Activated naive CD4-positive, alpha-beta T cell treated with anti-CD3 and anti-CD28 coated beads, Interleukin-2, amount 10 ng/mL, durations not matched to agents 7 days and 5 days (primary cell): Measurements from ENCODE around the gene COA1.

ENCODE experiments used
- CTCF ChIA-PET: fragments of 350-600 bp; sonication (Branson Sonifier 250); formaldehyde crosslinking; loops from one replicate; lab custom pipeline; 2021; ENCODE audit warnings: antibody characterized with exemption; lab: Charles Lee
- DNase-seq: peaks from one replicate; pipeline ENCODE4 v3.0.0-alpha.2; 2020
- H3K27ac Mint-ChIP-seq: one replicate; pipeline ENCODE4 v1.8.0; 2021; ENCODE audit warnings: mild to moderate bottlenecking, moderate library complexity, mixed read lengths
- H3K27me3 Mint-ChIP-seq: one replicate; pipeline ENCODE4 v1.8.0; 2021; ENCODE audit warnings: mild to moderate bottlenecking, mixed read lengths
- H3K36me3 Mint-ChIP-seq: one replicate; pipeline ENCODE4 v1.8.0; 2021; ENCODE audit warnings: mixed read lengths
- H3K4me1 Mint-ChIP-seq: one replicate; pipeline ENCODE4 v1.8.0; 2021; ENCODE audit warnings: mixed read lengths
- H3K4me3 Mint-ChIP-seq: one replicate; pipeline ENCODE4 v1.8.0; 2021; ENCODE audit warnings: mild to moderate bottlenecking, moderate library complexity, mixed read lengths
- H3K9me3 Mint-ChIP-seq: one replicate; pipeline ENCODE4 v1.8.0; 2021; ENCODE audit warnings: mixed read lengths

COA1 gene

GRCh38 chr7:43646603-43647338 is 82.6 kb downstream of the COA1 start:
- CTCF ChIA-PET = interaction anchor here (1.8 to 7.4 kb wide), 4 partner anchors 8 to 65 kb away, joined by 4 to 108 read pairs (median 14); partner anchors contain the start of gene STK17A
- DNase-seq = no peak
- Mint-ChIP-seq H3K4me1 (peaks cover 93% of the 10 kb centered on the region), H3K9me3 (no peaks in the 10 kb centered on the region), H3K27me3 (no peaks in the 10 kb centered on the region), H3K36me3 (peaks cover 56% of the 10 kb centered on the region), H3K27ac (peak overlapping the region; percentile 90), H3K4me3 (peak overlapping the region; percentile 70)

GRCh38 chr7:43645699-43646226 is 83.6 kb downstream of the COA1 start:
- no peaks in the 10 kb centered on the region for H3K27me3 Mint-ChIP-seq
- CTCF ChIA-PET = interaction anchor here (0.9 to 3.1 kb wide), 5 partner anchors 47 to 119 kb away, joined by 3 to 19 read pairs (median 4); partner anchors contain the start of gene STK17A
- H3K36me3 Mint-ChIP-seq = peaks cover 59% of the 10 kb centered on the region

GRCh38 chr7:43643846-43644245 is 85.5 kb downstream of the COA1 start:
- CTCF ChIA-PET = interaction anchor here (1.2 kb wide), 1 partner anchor 59 kb away, joined by 3 read pairs; no protein-coding TSS in a partner anchor
- Mint-ChIP-seq H3K27me3 (no peaks in the 10 kb centered on the region), H3K9me3 (no peaks in the 10 kb centered on the region), H3K27ac (peak overlapping the region; percentile 68), H3K4me1 (peaks cover 90% of the 10 kb centered on the region), H3K4me3 (no peak overlapping the region), H3K36me3 (peaks cover 77% of the 10 kb centered on the region)
- no peak for DNase-seq

More at GRCh38 chr7:43645699-43646226, 83.6 kb downstream of the COA1 start:
- Mint-ChIP-seq H3K27ac (peak overlapping the region; percentile 90), H3K9me3 (no peaks in the 10 kb centered on the region), H3K4me1 (peaks cover 90% of the 10 kb centered on the region), H3K4me3 (peak overlapping the region; percentile 54)
- no peak for DNase-seq

DNA sequence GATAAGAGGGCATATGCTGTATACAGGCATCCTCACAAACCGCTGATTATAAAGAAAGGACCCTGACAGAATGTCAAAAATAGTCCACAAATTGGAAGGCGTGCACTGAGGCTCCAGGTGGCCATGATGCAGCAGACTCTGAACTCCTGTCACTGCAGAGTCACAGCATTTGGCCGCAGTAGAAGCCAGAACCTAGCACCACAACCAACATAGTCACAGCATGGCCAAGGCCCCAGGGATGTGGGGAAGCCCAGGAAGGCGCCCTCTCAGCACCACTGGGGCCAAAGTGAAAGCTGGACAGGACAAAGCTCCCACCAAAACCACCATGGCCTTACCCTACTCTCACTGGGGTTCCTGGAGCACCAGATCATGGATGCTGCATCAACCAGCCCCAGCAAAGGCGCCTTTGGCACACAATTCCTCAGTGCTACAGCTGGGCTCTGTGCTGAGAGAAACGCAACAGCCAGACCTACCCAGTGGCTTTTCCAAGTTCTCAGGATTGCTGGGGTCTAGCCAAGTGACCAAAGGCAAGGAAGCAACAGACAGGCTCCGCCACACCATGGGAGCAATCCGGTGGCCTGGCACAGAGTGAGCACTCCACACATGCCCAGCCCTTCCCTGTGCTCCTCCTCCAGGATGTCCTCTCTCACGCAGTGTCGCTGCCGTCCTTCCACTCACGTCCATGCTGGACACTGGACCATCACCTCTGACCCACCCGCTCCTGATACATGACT is 86.3 kb downstream of the COA1 start:
- DNase-seq = no peak
- no peak overlapping the region for H3K4me3 Mint-ChIP-seq
- peaks cover 82% of the 10 kb centered on the region for H3K36me3 Mint-ChIP-seq
- H3K27me3 Mint-ChIP-seq = no peaks in the 10 kb centered on the region
- peak overlapping the region; percentile 76 for H3K27ac Mint-ChIP-seq
- H3K4me1 Mint-ChIP-seq = peaks cover 88% of the 10 kb centered on the region
- CTCF ChIA-PET = interaction anchor here (1.2 kb wide), 1 partner anchor 58 kb away, joined by 3 read pairs; no protein-coding TSS in a partner anchor
- H3K9me3 Mint-ChIP-seq = no peaks in the 10 kb centered on the region

DNA sequence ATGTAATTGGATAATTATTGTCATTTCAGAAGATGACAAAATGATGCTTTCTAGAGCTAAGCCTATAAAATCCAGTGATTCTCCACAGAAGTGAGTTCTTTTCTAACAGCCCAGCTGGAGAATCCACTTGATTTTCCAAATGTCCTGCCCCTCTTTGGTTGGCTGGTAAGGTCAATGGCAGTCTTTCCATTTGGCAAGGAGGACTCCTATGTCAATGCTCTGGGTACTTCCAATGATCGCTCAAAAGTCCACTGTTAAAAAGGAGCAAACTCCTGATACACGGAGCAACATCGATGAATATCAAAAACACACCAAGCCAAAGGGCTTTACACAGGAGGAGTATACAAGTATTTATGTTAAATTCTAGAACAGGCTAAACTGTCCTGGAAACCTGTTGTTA is 88.6 kb downstream of the COA1 start:
- Mint-ChIP-seq H3K4me3 (no peak overlapping the region), H3K4me1 (peaks cover 86% of the 10 kb centered on the region), H3K36me3 (peaks cover 88% of the 10 kb centered on the region), H3K27ac (no peak overlapping the region), H3K27me3 (no peaks in the 10 kb centered on the region), H3K9me3 (no peaks in the 10 kb centered on the region)
- DNase-seq = no peak
- CTCF ChIA-PET = interaction anchor here (0.6 to 1.8 kb wide), 2 partner anchors 59 to 81 kb away, joined by 3 to 5 read pairs; no protein-coding TSS in a partner anchor

- no peaks in the 10 kb centered on the region for H3K9me3 Mint-ChIP-seq
- DNase-seq = no peak
- CTCF ChIA-PET = interaction anchor here (0.6 to 2.3 kb wide), 3 partner anchors 58 to 82 kb away, joined by 3 to 11 read pairs (median 5); no protein-coding TSS in a partner anchor
- H3K36me3 Mint-ChIP-seq = peaks cover 88% of the 10 kb centered on the region
- H3K4me3 Mint-ChIP-seq = no peak overlapping the region
- no peaks in the 10 kb centered on the region for H3K27me3 Mint-ChIP-seq
- peak overlapping the region; percentile 64 for H3K27ac Mint-ChIP-seq
- peaks cover 85% of the 10 kb centered on the region for H3K4me1 Mint-ChIP-seq
Observed at GRCh38 chr7:43639858-43640491, 89.3 kb downstream of the COA1 start.

DNA sequence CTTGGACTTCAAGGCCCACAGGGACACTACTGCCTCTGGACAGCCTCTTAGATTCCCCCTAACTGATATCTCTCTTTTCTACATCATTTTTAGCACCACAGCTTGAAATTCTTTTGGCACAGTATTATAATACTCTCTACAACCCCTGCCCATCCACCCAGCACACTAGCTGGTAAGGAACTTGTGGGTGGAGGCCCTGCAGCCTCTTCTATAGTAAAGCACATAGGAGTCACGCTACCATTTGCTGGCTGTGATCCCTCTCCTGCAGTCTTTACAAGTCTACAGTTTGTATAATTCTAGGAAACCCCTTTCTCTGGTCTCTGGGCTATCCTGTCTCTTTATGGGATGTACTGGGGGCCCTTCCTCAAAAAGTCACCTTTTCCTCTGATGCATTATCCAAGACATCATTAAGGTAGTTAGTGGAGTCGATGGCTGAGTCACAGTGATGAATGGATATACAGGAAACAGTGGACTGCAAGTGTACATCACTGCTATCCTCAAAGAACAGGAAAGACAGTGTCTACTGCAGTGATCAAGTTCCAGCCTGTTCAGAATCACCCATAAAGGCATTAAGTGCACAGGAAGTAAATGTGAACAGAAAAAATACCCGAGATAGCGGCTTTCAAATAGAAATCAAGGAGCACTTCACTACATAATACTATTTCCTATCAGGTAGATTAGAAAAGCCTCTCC is 92.1 kb downstream of the COA1 start:
- Mint-ChIP-seq H3K27me3 (no peaks in the 10 kb centered on the region), H3K9me3 (no peaks in the 10 kb centered on the region), H3K4me3 (peak overlapping the region; percentile 48), H3K36me3 (peaks cover 85% of the 10 kb centered on the region), H3K4me1 (peaks cover 85% of the 10 kb centered on the region), H3K27ac (peak overlapping the region; percentile 92)
- no peak for DNase-seq
- CTCF ChIA-PET = interaction anchor here (1.0 to 2.4 kb wide), 3 partner anchors 10 to 63 kb away, joined by 4 to 7 read pairs (median 4); partner anchors contain the start of gene STK17A

DNA sequence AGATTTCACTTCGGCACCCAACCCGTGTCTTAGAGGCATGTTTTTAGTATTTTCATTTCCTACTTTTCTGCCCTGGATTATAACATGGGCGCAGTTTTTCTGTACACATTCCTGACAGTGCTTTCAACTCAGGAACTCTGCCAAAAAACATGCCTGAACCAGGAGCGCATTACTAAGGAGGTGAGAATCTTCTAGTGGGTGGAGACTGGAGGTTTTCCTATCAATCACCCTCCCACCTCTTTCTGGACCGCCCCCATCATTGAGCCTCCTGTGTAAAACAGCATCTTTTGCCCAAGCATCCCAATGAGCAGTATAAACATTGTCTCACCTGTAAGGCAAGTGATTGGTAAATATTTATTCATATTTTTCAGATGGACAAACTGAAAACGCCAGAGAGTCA is 93.2 kb downstream of the COA1 start:
- Mint-ChIP-seq H3K27ac (peak overlapping the region; percentile 52), H3K27me3 (no peaks in the 10 kb centered on the region), H3K4me1 (peaks cover 89% of the 10 kb centered on the region), H3K9me3 (no peaks in the 10 kb centered on the region), H3K4me3 (no peak overlapping the region), H3K36me3 (peaks cover 90% of the 10 kb centered on the region)
- DNase-seq = no peak
- CTCF ChIA-PET = interaction anchor here (1.0 to 2.4 kb wide), 2 partner anchors 10 to 53 kb away, joined by 3 to 7 read pairs; partner anchors contain the start of gene STK17A

GRCh38 chr7:43634384-43634783 is 94.9 kb downstream of the COA1 start:
- Mint-ChIP-seq H3K27me3 (no peaks in the 10 kb centered on the region), H3K4me3 (no peak overlapping the region), H3K36me3 (peaks cover 86% of the 10 kb centered on the region), H3K4me1 (peaks cover 88% of the 10 kb centered on the region), H3K27ac (no peak overlapping the region), H3K9me3 (no peaks in the 10 kb centered on the region)
- no peak for DNase-seq
- CTCF ChIA-PET = interaction anchor here (1.0 to 1.8 kb wide), 2 partner anchors 28 to 52 kb away, joined by 3 to 8 read pairs; partner anchors contain the start of gene STK17A

GRCh38 chr7:43632746-43633145 is 96.6 kb downstream of the COA1 start:
- Mint-ChIP-seq H3K4me1 (peaks cover 91% of the 10 kb centered on the region), H3K4me3 (no peak overlapping the region), H3K9me3 (no peaks in the 10 kb centered on the region), H3K36me3 (peaks cover 88% of the 10 kb centered on the region), H3K27ac (peak overlapping the region; percentile 24), H3K27me3 (no peaks in the 10 kb centered on the region)
- DNase-seq = no peak
- CTCF ChIA-PET = interaction anchor here (0.7 to 1.8 kb wide), 2 partner anchors 50 to 67 kb away, joined by 3 to 8 read pairs; partner anchors contain the start of gene STK17A

DNA sequence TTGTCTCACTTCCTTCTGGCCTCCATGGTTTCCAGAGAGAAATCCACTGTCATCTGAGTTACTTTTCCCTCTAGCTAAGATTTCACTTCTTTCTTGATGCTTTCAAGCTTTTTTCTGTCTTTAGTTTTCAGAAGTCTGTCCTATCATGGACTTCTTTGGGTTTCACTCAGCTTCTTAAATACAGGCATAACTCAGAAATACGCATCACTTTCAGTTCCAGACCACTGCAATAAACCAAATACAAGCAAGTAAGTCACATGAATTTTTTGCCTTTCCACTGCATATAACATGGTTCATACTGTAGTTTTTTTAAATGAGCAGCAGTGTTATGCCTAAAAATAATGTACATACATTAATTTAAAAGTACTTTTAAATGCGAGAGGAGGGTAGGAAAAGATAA is 97.8 kb downstream of the COA1 start:
- peaks cover 90% of the 10 kb centered on the region for H3K4me1 Mint-ChIP-seq
- H3K27ac Mint-ChIP-seq = peak overlapping the region; percentile 78
- H3K9me3 Mint-ChIP-seq = no peaks in the 10 kb centered on the region
- H3K36me3 Mint-ChIP-seq = peaks cover 87% of the 10 kb centered on the region
- CTCF ChIA-PET = interaction anchor here (0.7 kb wide), 1 partner anchor 68 kb away, joined by 3 read pairs; no protein-coding TSS in a partner anchor
- no peaks in the 10 kb centered on the region for H3K27me3 Mint-ChIP-seq
- no peak overlapping the region for H3K4me3 Mint-ChIP-seq
- no peak for DNase-seq

DNA sequence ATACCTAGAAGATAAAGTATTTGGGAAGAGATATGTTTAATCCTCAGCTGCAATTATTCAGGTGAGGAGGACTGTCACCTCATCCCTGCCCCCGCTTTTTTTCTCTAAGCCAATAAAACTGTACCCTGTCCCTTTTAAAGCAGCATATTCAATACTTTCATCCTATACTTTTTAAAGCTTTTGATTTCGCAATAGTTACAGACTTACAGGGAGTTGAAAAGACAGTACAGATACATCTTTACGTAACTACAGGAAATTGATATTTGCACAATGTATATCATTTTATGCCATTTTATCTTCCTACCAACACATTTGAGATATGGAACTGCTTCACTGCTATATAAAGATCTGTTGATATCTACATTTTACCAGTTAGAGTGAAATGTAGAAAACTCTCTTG is 98.8 kb downstream of the COA1 start:
- Mint-ChIP-seq H3K27ac (peak overlapping the region; percentile 78), H3K27me3 (no peaks in the 10 kb centered on the region), H3K36me3 (peaks cover 88% of the 10 kb centered on the region), H3K4me3 (no peak overlapping the region), H3K9me3 (no peaks in the 10 kb centered on the region), H3K4me1 (peaks cover 91% of the 10 kb centered on the region)
- CTCF ChIA-PET = interaction anchor here (1.3 to 6.0 kb wide), 2 partner anchors 47 to 70 kb away, joined by 3 to 39 read pairs; partner anchors contain the start of gene STK17A
- no peak for DNase-seq

- Mint-ChIP-seq H3K36me3 (peaks cover 89% of the 10 kb centered on the region), H3K27ac (no peak overlapping the region), H3K4me3 (no peak overlapping the region), H3K9me3 (no peaks in the 10 kb centered on the region), H3K4me1 (peaks cover 93% of the 10 kb centered on the region), H3K27me3 (no peaks in the 10 kb centered on the region)
- DNase-seq = no peak
- CTCF ChIA-PET = interaction anchor here (1.3 to 6.0 kb wide), 2 partner anchors 47 to 70 kb away, joined by 3 to 39 read pairs; partner anchors contain the start of gene STK17A
Observed at GRCh38 chr7:43629857-43630256, 99.5 kb downstream of the COA1 start.
